ENCODE data around the gene SF3B3.

- TF ChIP-seq CTCF (IDR thresholded peaks at IDR 0.05) (no peak), POLR2A (IDR thresholded peaks at IDR 0.05; ENCODE audit: low read depth) (no peak)
These were observed 49.1 kb upstream of the SF3B3 start for GRCh38 chr16:70474320-70475053.
